GOT3 (cell line): ENCODE measurements around the gene DSCAM.

ENCODE experiments used
- DNase-seq: peaks from one replicate; lab custom pipeline; 2025; ENCODE audit warnings: mixed read lengths; lab: John Stamatoyannopoulos, UW

DSCAM gene

GRCh38 chr21:40531431-40532110 is 315.4 kb downstream of the DSCAM start:
- no peak for DNase-seq

- no peak for DNase-seq
Measured at GRCh38 chr21:40531016-40531415, 315.9 kb downstream of the DSCAM start.

GRCh38 chr21:40517646-40518045 is 329.3 kb downstream of the DSCAM start:
- no peak for DNase-seq

GRCh38 chr21:40516335-40516734 is 330.6 kb downstream of the DSCAM start:
- no peak for DNase-seq

- DNase-seq: no peak
Measured at GRCh38 chr21:40512590-40512989, 334.4 kb downstream of the DSCAM start.

GRCh38 chr21:40507978-40508377 is 339.0 kb downstream of the DSCAM start:
- no peak for DNase-seq

GRCh38 chr21:40505681-40506080 is 341.3 kb downstream of the DSCAM start:
- no peak for DNase-seq

GRCh38 chr21:40505244-40505643 is 341.7 kb downstream of the DSCAM start:
- no peak for DNase-seq

- DNase-seq: no peak
Measured at GRCh38 chr21:40504825-40505224, 342.1 kb downstream of the DSCAM start.

- no peak for DNase-seq
Measured at GRCh38 chr21:40496116-40496515, 350.8 kb downstream of the DSCAM start.

- DNase-seq: no peak
Measured at GRCh38 chr21:40490408-40490807, 356.6 kb downstream of the DSCAM start.

- DNase-seq: no peak
Measured at GRCh38 chr21:40489001-40489400, 358.0 kb downstream of the DSCAM start.

GRCh38 chr21:40481764-40482163 is 365.2 kb downstream of the DSCAM start:
- DNase-seq: no peak

- DNase-seq: no peak
Measured at GRCh38 chr21:40474513-40474912, 372.4 kb downstream of the DSCAM start.

GRCh38 chr21:40472013-40472412 is 374.9 kb downstream of the DSCAM start:
- no peak for DNase-seq

GRCh38 chr21:40471103-40471502 is 375.9 kb downstream of the DSCAM start:
- no peak for DNase-seq

GRCh38 chr21:40466893-40467483 is 380.0 kb downstream of the DSCAM start:
- no peak for DNase-seq

GRCh38 chr21:40465382-40465781 is 381.6 kb downstream of the DSCAM start:
- no peak for DNase-seq

GRCh38 chr21:40463176-40463575 is 383.8 kb downstream of the DSCAM start:
- DNase-seq: no peak

GRCh38 chr21:40461008-40461407 is 385.9 kb downstream of the DSCAM start:
- no peak for DNase-seq

GRCh38 chr21:40457741-40458140 is 389.2 kb downstream of the DSCAM start:
- no peak for DNase-seq

- no peak for DNase-seq
Measured at GRCh38 chr21:40454057-40454456, 392.9 kb downstream of the DSCAM start.

- no peak for DNase-seq
Measured at GRCh38 chr21:40453183-40453582, 393.8 kb downstream of the DSCAM start.

GRCh38 chr21:40452548-40452947 is 394.4 kb downstream of the DSCAM start:
- no peak for DNase-seq
